ENCODE results near the gene PDSS1. TPM values are rescaled to one million over a fixed set of nuclear protein-coding genes. Genes with fewer than 3 reads are reported as not detected.

The PDSS1 gene
- total and polyA plus RNA-seq, 2 of the 4 experiments (the other 2 are of a cell fraction), result 9.7 to 13.2 TPM

DNA sequence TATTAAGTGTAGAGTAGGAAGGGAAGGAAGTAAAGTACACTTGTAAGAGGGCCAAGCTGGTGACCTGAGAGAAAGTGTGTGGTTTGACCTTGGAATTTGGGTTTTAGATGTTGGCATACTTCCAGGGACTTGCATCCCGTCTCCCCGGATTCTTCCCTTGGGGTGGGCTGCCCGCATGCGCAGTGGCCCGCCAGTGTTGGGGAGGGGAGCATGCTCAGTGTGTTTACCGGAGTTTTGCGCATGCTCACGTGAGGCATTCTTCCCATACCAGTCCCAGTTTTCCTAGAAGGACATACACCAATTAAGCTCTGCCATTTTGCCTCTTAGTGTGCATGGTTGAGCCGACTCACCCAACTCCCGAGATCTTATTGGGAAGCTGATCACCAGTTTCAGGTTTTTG lies 9.4 kb downstream of the PDSS1 start:
- POLR2A ChIA-PET (ENCODE audit: unreplicated experiment), result no interaction called here
- in situ Hi-C loops (cut with MboI; ENCODE audit: low sequenced_read_pairs), result no loop called here

More for the DNA sequence above, 9.4 kb downstream of the PDSS1 start:
- Histone ChIP-seq H3K27me3 (ENCODE audit: control insufficient read depth, insufficient read depth, low read length) (no peaks in the 10 kb centered on the region), H3K18ac (ENCODE audit: low read depth, low read length) (no peak overlapping the region), H2BK20ac (ENCODE audit: low read depth, low read length) (no peak overlapping the region), H3K56ac (ENCODE audit: extremely low read depth, insufficient read depth, low read length) (no peak overlapping the region), H3K79me1 (ENCODE audit: low read depth in 1 of 2, low read length in 2 of 2) (peaks cover 7 to 8% of the 10 kb centered on the region in 2 experiments; a peak in 3 of 4 replicates), H3K4me2 (ENCODE audit: low read depth, low read length) (no peak overlapping the region), H4K91ac (ENCODE audit: insufficient read depth, low read depth, low read length) (no peak overlapping the region), H3K4me1 (ENCODE audit: control insufficient read depth, insufficient read depth, low read length) (no peaks in the 10 kb centered on the region), H4K8ac (ENCODE audit: low read depth in 2 of 2, low read length in 2 of 2) (no peak overlapping the region), H2AK9ac (replicated peaks; ENCODE audit: low read depth, low read length, poor library complexity) (no peak overlapping the region), H3K4me3 (ENCODE audit: insufficient read depth, low read depth, low read length) (no peak overlapping the region), H2BK15ac (ENCODE audit: low read depth, low read length) (no peak overlapping the region), H3K36me3 (ENCODE audit: control insufficient read depth, insufficient read depth, low read length) (peaks cover 22% of the 10 kb centered on the region), H3K9me3 (ENCODE audit: control insufficient read depth, insufficient read depth, low read length) (no peaks in the 10 kb centered on the region), H3K23ac (ENCODE audit: low read depth, low read length) (no peak overlapping the region), H2BK120ac (ENCODE audit: low read depth, low read length) (no peak overlapping the region), H2BK5ac (ENCODE audit: low read depth, low read length, poor library complexity, severe bottlenecking) (no peak overlapping the region), H3K4ac (ENCODE audit: low read depth, low read length) (no peak overlapping the region), H3K14ac (replicated peaks; ENCODE audit: low read depth, low read length) (no peak overlapping the region), H3K27ac (ENCODE audit: insufficient read depth, low read length) (no peak overlapping the region), H4K5ac (ENCODE audit: low read depth, low read length) (no peak overlapping the region), H3K9me1 (ENCODE audit: insufficient read depth, low read length) (no peaks in the 10 kb centered on the region; the same call in 1 of the 2 replicates), H2AFZ (replicated peaks; ENCODE audit: low read length, poor library complexity) (no peak overlapping the region), H2AK5ac (ENCODE audit: low read depth, low read length) (no peak overlapping the region), H3K9ac (ENCODE audit: low read depth, low read length) (no peak overlapping the region), H4K20me1 (ENCODE audit: insufficient read depth, low read length) (no peaks in the 10 kb centered on the region)
- intact Hi-C loops (cut with micrococcal nuclease) (no loop called here), dilution Hi-C loops (cut with HindIII; ENCODE audit: low sequenced_read_pairs, unreplicated experiment) (no loop called here)
- no peak for DNase-seq
- no peak for ATAC-seq (ENCODE audit: low read depth)
- 83% methylated on average over 1 of the region's 10 CpGs; no CpG with 5 or more reads in 1 of the 2 experiments for WGBS, 2 experiments (ENCODE audit: extremely low coverage in 2 of 2, insufficient read length in 1 of 2)
- BruUV-seq (replicated peaks), result no TSS peak
- TF ChIP-seq, protein P1, sequence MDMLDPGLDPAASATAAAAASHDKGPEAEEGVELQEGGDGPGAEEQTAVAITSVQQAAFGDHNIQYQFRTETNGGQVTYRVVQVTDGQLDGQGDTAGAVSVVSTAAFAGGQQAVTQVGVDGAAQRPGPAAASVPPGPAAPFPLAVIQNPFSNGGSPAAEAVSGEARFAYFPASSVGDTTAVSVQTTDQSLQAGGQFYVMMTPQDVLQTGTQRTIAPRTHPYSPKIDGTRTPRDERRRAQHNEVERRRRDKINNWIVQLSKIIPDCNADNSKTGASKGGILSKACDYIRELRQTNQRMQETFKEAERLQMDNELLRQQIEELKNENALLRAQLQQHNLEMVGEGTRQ (IDR thresholded peaks at IDR 0.05; ENCODE audit: low read depth, low read length), result no peak
- no peak for TF ChIP-seq CHD1 (IDR thresholded peaks at IDR 0.05; ENCODE audit: low read depth, low read length)
- no peak for TF ChIP-seq CEBPB (IDR thresholded peaks at IDR 0.05; ENCODE audit: low read depth, low read length)
- no peak for TF ChIP-seq RAD21 (IDR thresholded peaks at IDR 0.05; ENCODE audit: low read length)
- TF ChIP-seq BHLHE40 (IDR thresholded peaks at IDR 0.05; ENCODE audit: low read depth, low read length), result no peak
- TF ChIP-seq MXI1 (IDR thresholded peaks at IDR 0.05; ENCODE audit: borderline replicate concordance, low read depth, low read length), result no peak
- no peak for TF ChIP-seq MAZ (IDR thresholded peaks at IDR 0.05; ENCODE audit: borderline replicate concordance, low read depth, low read length)
- TF ChIP-seq MAFK (IDR thresholded peaks at IDR 0.05; ENCODE audit: low read depth, low read length), result no peak
- TF ChIP-seq POLR2A (IDR thresholded peaks at IDR 0.05; ENCODE audit: low read depth, low read length), result no peak
- no peak for TF ChIP-seq NFE2L2 (IDR thresholded peaks at IDR 0.05; ENCODE audit: low read depth, low read length)
- no peak for TF ChIP-seq SMC3 (IDR thresholded peaks at IDR 0.05; ENCODE audit: low read depth, low read length)
- TF ChIP-seq, protein P2, sequence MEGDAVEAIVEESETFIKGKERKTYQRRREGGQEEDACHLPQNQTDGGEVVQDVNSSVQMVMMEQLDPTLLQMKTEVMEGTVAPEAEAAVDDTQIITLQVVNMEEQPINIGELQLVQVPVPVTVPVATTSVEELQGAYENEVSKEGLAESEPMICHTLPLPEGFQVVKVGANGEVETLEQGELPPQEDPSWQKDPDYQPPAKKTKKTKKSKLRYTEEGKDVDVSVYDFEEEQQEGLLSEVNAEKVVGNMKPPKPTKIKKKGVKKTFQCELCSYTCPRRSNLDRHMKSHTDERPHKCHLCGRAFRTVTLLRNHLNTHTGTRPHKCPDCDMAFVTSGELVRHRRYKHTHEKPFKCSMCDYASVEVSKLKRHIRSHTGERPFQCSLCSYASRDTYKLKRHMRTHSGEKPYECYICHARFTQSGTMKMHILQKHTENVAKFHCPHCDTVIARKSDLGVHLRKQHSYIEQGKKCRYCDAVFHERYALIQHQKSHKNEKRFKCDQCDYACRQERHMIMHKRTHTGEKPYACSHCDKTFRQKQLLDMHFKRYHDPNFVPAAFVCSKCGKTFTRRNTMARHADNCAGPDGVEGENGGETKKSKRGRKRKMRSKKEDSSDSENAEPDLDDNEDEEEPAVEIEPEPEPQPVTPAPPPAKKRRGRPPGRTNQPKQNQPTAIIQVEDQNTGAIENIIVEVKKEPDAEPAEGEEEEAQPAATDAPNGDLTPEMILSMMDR (conservative IDR thresholded peaks at IDR 0.05; ENCODE audit: low read depth, low read length), result no peak
- TF ChIP-seq FOS (IDR thresholded peaks at IDR 0.05; ENCODE audit: low read depth, low read length), result no peak
- TF ChIP-seq RFX5 (IDR thresholded peaks at IDR 0.05; ENCODE audit: low read depth, low read length), result no peak
- TF ChIP-seq, protein P3, sequence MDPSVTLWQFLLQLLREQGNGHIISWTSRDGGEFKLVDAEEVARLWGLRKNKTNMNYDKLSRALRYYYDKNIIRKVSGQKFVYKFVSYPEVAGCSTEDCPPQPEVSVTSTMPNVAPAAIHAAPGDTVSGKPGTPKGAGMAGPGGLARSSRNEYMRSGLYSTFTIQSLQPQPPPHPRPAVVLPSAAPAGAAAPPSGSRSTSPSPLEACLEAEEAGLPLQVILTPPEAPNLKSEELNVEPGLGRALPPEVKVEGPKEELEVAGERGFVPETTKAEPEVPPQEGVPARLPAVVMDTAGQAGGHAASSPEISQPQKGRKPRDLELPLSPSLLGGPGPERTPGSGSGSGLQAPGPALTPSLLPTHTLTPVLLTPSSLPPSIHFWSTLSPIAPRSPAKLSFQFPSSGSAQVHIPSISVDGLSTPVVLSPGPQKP (IDR thresholded peaks at IDR 0.05; ENCODE audit: borderline replicate concordance, low read depth, low read length), result no peak
- no peak for TF ChIP-seq RCOR1 (IDR thresholded peaks at IDR 0.05; ENCODE audit: insufficient replicate concordance, low read length)
- CTCF ChIA-PET, result interaction anchor here (0.6 to 1.1 kb wide), 2 partner anchors 19 to 39 kb away, joined by 3 read pairs; no protein-coding TSS in a partner anchor
